Measurements from ENCODE around the gene LRRC53. TPM values are rescaled to one million over a fixed set of nuclear protein-coding genes. Genes with fewer than 3 reads are reported as not detected.

The LRRC53 gene
- total RNA-seq, 1 experiment from 2014 or later: not detected

GRCh38 chr1:74486036-74486435 lies 26.4 kb downstream of the LRRC53 start:
- no peaks in the 10 kb centered on the region for H3K36me3 ChIP-seq (ENCODE audit: control insufficient read depth, insufficient read depth, low read length)
- TF ChIP-seq CTCF (IDR thresholded peaks at IDR 0.05): no peak
- TF ChIP-seq, protein P1, sequence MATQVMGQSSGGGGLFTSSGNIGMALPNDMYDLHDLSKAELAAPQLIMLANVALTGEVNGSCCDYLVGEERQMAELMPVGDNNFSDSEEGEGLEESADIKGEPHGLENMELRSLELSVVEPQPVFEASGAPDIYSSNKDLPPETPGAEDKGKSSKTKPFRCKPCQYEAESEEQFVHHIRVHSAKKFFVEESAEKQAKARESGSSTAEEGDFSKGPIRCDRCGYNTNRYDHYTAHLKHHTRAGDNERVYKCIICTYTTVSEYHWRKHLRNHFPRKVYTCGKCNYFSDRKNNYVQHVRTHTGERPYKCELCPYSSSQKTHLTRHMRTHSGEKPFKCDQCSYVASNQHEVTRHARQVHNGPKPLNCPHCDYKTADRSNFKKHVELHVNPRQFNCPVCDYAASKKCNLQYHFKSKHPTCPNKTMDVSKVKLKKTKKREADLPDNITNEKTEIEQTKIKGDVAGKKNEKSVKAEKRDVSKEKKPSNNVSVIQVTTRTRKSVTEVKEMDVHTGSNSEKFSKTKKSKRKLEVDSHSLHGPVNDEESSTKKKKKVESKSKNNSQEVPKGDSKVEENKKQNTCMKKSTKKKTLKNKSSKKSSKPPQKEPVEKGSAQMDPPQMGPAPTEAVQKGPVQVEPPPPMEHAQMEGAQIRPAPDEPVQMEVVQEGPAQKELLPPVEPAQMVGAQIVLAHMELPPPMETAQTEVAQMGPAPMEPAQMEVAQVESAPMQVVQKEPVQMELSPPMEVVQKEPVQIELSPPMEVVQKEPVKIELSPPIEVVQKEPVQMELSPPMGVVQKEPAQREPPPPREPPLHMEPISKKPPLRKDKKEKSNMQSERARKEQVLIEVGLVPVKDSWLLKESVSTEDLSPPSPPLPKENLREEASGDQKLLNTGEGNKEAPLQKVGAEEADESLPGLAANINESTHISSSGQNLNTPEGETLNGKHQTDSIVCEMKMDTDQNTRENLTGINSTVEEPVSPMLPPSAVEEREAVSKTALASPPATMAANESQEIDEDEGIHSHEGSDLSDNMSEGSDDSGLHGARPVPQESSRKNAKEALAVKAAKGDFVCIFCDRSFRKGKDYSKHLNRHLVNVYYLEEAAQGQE (IDR thresholded peaks at IDR 0.05; ENCODE audit: insufficient read depth in 1 of 2, low read depth in 2 of 2, low read length in 1 of 2): no peak
- TF ChIP-seq POLR2AphosphoS5 (IDR thresholded peaks at IDR 0.05; ENCODE audit: low read depth, low read length): no peak
- no peak for TF ChIP-seq SIN3A (IDR thresholded peaks at IDR 0.05; ENCODE audit: borderline replicate concordance, insufficient read depth, low read depth, low read length)
- no peak for TF ChIP-seq TCF7L2 (IDR thresholded peaks at IDR 0.05; ENCODE audit: low read depth, low read length)
- no TSS peak for BruUV-seq (replicated peaks)

GRCh38 chr1:74485622-74486021 lies 26.8 kb downstream of the LRRC53 start:
- DNase-seq (ENCODE audit: low read depth, low spot score): no peak
- BruUV-seq (replicated peaks): no TSS peak
- intact Hi-C loops (cut with micrococcal nuclease; ENCODE audit: unreplicated experiment): no loop called here
- Histone ChIP-seq H3K27ac (ENCODE audit: low read length) (no peak overlapping the region), H3K36me3 (ENCODE audit: control insufficient read depth, insufficient read depth, low read length) (no peaks in the 10 kb centered on the region), H3K9me3 (ENCODE audit: control insufficient read depth, insufficient read depth, low read depth, low read length) (no peaks in the 10 kb centered on the region), H3K27me3 (ENCODE audit: control insufficient read depth, insufficient read depth, low read length) (no peaks in the 10 kb centered on the region), H3K4me1 (ENCODE audit: control insufficient read depth, insufficient read depth, low read length) (no peaks in the 10 kb centered on the region), H3K4me3 (ENCODE audit: low read depth in 2 of 2, low read length in 2 of 2) (no peak overlapping the region)
- no peak for ATAC-seq
- TF ChIP-seq SIN3A (IDR thresholded peaks at IDR 0.05; ENCODE audit: borderline replicate concordance, insufficient read depth, low read depth, low read length) (no peak), CTCF (IDR thresholded peaks at IDR 0.05) (no peak), POLR2AphosphoS5 (IDR thresholded peaks at IDR 0.05; ENCODE audit: low read depth, low read length) (no peak), TCF7L2 (IDR thresholded peaks at IDR 0.05; ENCODE audit: low read depth, low read length) (no peak)
- TF ChIP-seq, protein P1 (IDR thresholded peaks at IDR 0.05; ENCODE audit: insufficient read depth in 1 of 2, low read depth in 2 of 2, low read length in 1 of 2): no peak
- in situ Hi-C loops (cut with HindIII; ENCODE audit: low pct_unique_long_range_greater_than_20kb, low sequenced_read_pairs): no loop called here
- ChIA-PET POLR2A (no interaction called here), CTCF (no interaction called here)

More at GRCh38 chr1:74486036-74486435, 26.4 kb downstream of the LRRC53 start:
- no peak for ATAC-seq
- H3K27me3 ChIP-seq (ENCODE audit: control insufficient read depth, insufficient read depth, low read length): no peaks in the 10 kb centered on the region
- H3K27ac ChIP-seq (ENCODE audit: low read length): no peak overlapping the region
- ChIA-PET POLR2A (no interaction called here), CTCF (no interaction called here)
- DNase-seq (ENCODE audit: low read depth, low spot score): no peak
- intact Hi-C loops (cut with micrococcal nuclease; ENCODE audit: unreplicated experiment) (no loop called here), in situ Hi-C loops (cut with HindIII; ENCODE audit: low pct_unique_long_range_greater_than_20kb, low sequenced_read_pairs) (no loop called here)
- no peaks in the 10 kb centered on the region for H3K9me3 ChIP-seq (ENCODE audit: control insufficient read depth, insufficient read depth, low read depth, low read length)
- H3K4me3 ChIP-seq (ENCODE audit: low read depth in 2 of 2, low read length in 2 of 2): no peak overlapping the region
- H3K4me1 ChIP-seq (ENCODE audit: control insufficient read depth, insufficient read depth, low read length): no peaks in the 10 kb centered on the region
